ENCODE measurements around the gene CORO1C. TPM values are rescaled to one million over a fixed set of nuclear protein-coding genes. Genes with fewer than 3 reads are reported as not detected.
A peak's percentile ranks its signal among the peaks of the same experiment; 100 is the strongest.

Gene CORO1C
- total RNA-seq, 1 donor from 2014 or later, result 68.3 TPM

DNA sequence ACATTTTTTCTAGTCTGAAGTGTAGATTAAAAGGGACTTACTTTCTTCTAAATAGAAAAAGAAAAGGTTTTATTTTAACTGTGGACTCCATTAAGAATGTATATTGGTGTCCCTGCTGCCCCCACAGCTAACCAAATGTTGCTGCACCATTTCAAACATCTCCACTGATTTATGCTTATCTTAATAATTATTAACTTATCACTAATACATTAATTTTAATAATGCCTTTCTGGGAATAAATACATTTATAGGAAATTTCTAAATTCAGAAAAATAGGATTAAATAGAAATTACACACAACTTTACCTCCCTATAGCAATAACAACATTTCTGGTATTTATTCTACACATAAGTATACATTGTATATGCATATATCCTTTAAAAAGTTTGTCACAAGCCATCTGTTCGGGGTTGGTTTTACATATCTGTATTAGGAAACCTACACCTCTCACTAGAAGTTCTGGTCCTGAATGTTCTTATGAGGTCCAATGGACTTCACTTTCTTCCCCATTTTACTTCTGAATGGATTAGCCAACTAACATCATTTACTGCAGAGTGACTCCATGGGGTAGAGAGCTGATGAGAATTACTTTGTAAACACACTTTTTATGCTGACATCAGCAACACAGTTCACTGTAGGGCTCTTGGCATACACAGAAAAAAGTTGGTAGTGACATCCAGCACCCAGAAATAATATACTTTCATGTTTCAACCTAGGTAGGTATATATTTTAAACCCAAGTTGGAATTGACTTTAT, 88.2 kb downstream of the CORO1C start:
- Mint-ChIP-seq H3K27ac (peak overlapping the region; percentile 83), H3K4me1 (peaks cover 90% of the 10 kb centered on the region), H3K36me3 (ENCODE audit: low read depth) (peaks cover 46% of the 10 kb centered on the region), H3K27me3 (no peaks in the 10 kb centered on the region), H3K9me3 (no peaks in the 10 kb centered on the region), H3K4me3 (no peak overlapping the region)
- ATAC-seq (ENCODE audit: low read depth), result no peak
- DNase-seq, result no peak
- TF ChIP-seq, protein P1, sequence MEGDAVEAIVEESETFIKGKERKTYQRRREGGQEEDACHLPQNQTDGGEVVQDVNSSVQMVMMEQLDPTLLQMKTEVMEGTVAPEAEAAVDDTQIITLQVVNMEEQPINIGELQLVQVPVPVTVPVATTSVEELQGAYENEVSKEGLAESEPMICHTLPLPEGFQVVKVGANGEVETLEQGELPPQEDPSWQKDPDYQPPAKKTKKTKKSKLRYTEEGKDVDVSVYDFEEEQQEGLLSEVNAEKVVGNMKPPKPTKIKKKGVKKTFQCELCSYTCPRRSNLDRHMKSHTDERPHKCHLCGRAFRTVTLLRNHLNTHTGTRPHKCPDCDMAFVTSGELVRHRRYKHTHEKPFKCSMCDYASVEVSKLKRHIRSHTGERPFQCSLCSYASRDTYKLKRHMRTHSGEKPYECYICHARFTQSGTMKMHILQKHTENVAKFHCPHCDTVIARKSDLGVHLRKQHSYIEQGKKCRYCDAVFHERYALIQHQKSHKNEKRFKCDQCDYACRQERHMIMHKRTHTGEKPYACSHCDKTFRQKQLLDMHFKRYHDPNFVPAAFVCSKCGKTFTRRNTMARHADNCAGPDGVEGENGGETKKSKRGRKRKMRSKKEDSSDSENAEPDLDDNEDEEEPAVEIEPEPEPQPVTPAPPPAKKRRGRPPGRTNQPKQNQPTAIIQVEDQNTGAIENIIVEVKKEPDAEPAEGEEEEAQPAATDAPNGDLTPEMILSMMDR (IDR thresholded peaks at IDR 0.05), result no peak
- ChIA-PET POLR2A (interaction anchor here (0.5 to 14.3 kb wide), 8 partner anchors 9 to 207 kb away, joined by 3 to 118 read pairs (median 8); partner anchors contain the start of genes ISCU, SART3 and SELPLG), CTCF (interaction anchor here (1.3 to 11.9 kb wide), 3 partner anchors 22 to 73 kb away, joined by 3 to 137 read pairs (median 8); no protein-coding TSS in a partner anchor)
- intact Hi-C loops (cut with micrococcal nuclease), result loop anchor here (1.0 kb wide), 1 partner anchor 10 kb away; the partner anchor contains the start of gene SELPLG

DNA sequence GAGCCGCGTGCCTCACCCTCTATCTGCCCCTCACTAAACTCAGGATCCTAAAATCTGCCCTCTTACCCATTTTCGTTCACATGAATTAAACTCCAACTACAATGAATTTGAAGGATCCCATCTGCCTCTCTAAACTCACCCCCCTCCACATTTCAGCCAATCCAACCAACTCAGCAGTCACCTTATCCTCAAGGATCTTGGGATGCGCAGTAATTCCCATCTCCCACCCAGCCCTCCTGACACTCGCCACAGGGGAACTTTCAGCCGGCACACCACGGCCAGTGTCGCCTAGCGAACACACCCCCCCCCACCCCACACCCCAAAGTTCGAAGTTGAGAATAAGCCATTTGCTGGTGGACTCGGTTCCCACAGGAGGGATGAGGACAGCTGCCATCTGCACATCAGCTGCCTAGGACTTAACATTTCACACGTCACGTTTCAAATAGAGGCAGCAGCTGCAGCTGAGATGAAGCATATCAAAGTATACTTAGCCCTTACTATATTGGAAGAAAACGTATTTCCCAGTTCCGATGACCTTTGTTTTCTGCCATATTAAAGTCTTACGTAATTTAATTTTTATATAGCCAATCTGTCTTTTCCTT, 88.9 kb downstream of the CORO1C start:
- POLR2A ChIA-PET, result interaction anchor here (0.7 to 14.3 kb wide), 9 partner anchors 9 to 208 kb away, joined by 3 to 118 read pairs (median 8); partner anchors contain the start of genes ISCU, SART3 and SELPLG
- H3K36me3 Mint-ChIP-seq (ENCODE audit: low read depth), result peaks cover 39% of the 10 kb centered on the region
- CTCF ChIA-PET, result interaction anchor here (1.1 to 11.9 kb wide), 4 partner anchors 22 to 161 kb away, joined by 3 to 137 read pairs (median 6); no protein-coding TSS in a partner anchor
- peak overlapping the region; percentile 83 for H3K27ac Mint-ChIP-seq
- no peaks in the 10 kb centered on the region for H3K9me3 Mint-ChIP-seq
- H3K4me1 Mint-ChIP-seq, result peaks cover 92% of the 10 kb centered on the region
- TF ChIP-seq, protein P1 (IDR thresholded peaks at IDR 0.05), result no peak
- DNase-seq, result no peak
- intact Hi-C loops (cut with micrococcal nuclease), result loop anchor here (1.0 kb wide), 1 partner anchor 9 kb away; the partner anchor contains the start of gene SELPLG
- no peaks in the 10 kb centered on the region for H3K27me3 Mint-ChIP-seq
- H3K4me3 Mint-ChIP-seq, result peak overlapping the region; percentile 37
- peak; percentile 41 for ATAC-seq (ENCODE audit: low read depth)

DNA sequence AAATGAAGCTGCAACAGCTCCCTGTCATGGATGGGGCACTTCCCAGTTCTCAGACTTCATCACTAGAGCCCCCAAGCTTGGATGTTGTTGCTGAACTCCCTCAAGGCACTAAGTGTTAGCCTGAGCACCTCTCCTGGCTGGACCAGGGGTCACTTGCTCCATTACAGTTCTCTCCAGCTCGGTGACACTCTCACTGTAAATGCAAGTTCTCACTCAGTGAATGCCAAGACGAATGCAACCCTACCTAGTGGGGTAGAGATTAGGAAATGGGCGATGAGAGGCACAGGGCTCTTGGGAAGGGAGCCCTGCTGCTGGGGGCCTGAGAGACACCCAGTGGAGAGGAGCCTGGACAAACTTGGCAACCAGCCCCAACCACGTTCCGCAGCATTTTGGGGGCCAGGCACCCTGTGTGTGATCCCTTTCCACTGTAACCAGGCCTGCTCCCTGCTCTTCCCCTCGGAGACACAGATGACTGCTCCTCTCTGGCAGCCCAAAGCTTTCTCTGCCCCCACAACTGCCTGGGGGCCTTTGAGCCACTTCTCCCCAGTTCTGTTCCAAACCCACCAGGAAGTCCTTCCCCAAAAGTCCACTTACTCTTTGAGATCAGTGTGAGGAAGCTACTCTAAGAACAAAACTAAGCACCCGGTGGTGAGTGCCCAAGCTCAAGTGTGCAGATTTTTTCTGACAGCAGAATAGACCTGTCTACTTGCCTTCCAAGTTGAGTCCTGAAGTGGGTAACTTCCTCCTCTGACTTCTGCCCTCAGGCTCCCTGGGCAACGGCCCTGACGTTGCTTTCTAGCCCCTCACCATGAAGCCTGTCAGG, 89.7 kb downstream of the CORO1C start:
- CTCF ChIA-PET, result interaction anchor here (0.6 to 11.9 kb wide), 7 partner anchors 9 to 161 kb away, joined by 3 to 137 read pairs (median 3); no protein-coding TSS in a partner anchor
- Mint-ChIP-seq H3K36me3 (ENCODE audit: low read depth) (peaks cover 36% of the 10 kb centered on the region), H3K9me3 (no peaks in the 10 kb centered on the region), H3K27ac (peak overlapping the region; percentile 83), H3K4me3 (peak overlapping the region; percentile 37), H3K4me1 (peaks cover 95% of the 10 kb centered on the region), H3K27me3 (no peaks in the 10 kb centered on the region)
- ATAC-seq (ENCODE audit: low read depth) (peak; percentile 55), DNase-seq (no peak)
- TF ChIP-seq, protein P1 (IDR thresholded peaks at IDR 0.05), result no peak
- POLR2A ChIA-PET, result interaction anchor here (0.6 to 14.3 kb wide), 12 partner anchors 9 to 209 kb away, joined by 3 to 118 read pairs (median 6); partner anchors contain the start of genes ISCU, SART3 and SELPLG
- intact Hi-C loops (cut with micrococcal nuclease), result loop anchor here (1.0 kb wide), 1 partner anchor 8 kb away; the partner anchor contains the start of gene SELPLG

DNA sequence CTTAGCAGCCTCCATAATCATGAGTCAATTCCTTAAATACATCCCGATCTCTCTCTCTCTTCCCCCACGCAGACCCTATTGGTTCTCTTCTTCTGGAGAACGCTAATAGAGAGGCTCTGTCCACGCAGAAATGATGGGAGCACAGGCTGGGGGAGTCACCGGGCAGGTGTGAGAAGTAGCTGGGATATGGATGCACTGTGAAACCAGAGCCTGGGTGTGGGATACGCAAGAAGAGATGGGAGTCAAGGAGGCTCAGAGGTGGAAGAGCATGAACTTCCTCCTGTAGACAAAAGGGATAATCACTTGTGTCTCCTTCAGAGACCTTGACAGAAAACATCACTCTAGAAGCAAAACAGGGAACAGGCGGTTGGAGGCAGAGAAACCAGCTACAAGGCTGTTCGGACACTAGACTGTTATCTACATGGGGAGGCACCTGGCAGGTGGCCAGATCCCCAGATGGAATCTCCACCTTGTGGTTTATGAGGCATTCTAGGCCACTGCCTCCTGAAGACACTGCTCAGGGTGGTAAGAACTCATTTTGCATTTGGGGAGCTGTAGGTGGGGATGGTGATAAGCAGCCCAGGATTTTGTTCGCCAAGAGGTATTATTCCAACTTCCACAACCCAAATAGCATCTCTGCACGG, 90.4 kb downstream of the CORO1C start:
- ATAC-seq (ENCODE audit: low read depth) (no peak), DNase-seq (no peak)
- intact Hi-C loops (cut with micrococcal nuclease), result no loop called here
- CTCF ChIA-PET, result interaction anchor here (0.9 to 11.9 kb wide), 5 partner anchors 8 to 24 kb away, joined by 3 to 137 read pairs (median 8); no protein-coding TSS in a partner anchor
- Mint-ChIP-seq H3K4me3 (peak overlapping the region; percentile 30), H3K9me3 (no peaks in the 10 kb centered on the region), H3K27me3 (no peaks in the 10 kb centered on the region), H3K27ac (peak overlapping the region; percentile 83), H3K36me3 (ENCODE audit: low read depth) (peaks cover 34% of the 10 kb centered on the region), H3K4me1 (peaks cover 93% of the 10 kb centered on the region)
- TF ChIP-seq, protein P1 (IDR thresholded peaks at IDR 0.05), result no peak
- POLR2A ChIA-PET, result interaction anchor here (0.6 to 14.3 kb wide), 9 partner anchors 8 to 89 kb away, joined by 3 to 118 read pairs (median 8); partner anchors contain the start of genes ISCU, SART3 and SELPLG
